ENCODE data around the gene ALPG. TPM values are rescaled to one million over a fixed set of nuclear protein-coding genes. Genes with fewer than 3 reads are reported as not detected.
"Not testable (repeated sequence)": the region's sequence is repeated elsewhere in the genome, so short reads cannot be mapped to it uniquely, and the experiment has no call there.

The ALPG gene
- total RNA-seq, 3 donors from 2014 or later: not detected

- H3K27ac ChIP-seq: no peak overlapping the region
- intact Hi-C loops (cut with DNase I; ENCODE audit: low total_unique reads): no loop called here
- H3K27me3 ChIP-seq: peaks cover 13 to 59% of the 10 kb centered on the region in 2 donors
- DNase-seq (ENCODE audit: low spot score in 2 of 2): peak in 1 of 2 donors; percentile 5
- TF ChIP-seq POLR2AphosphoS5 (IDR thresholded peaks at IDR 0.05): no peak
- no peak for TF ChIP-seq CTCF (IDR thresholded peaks at IDR 0.05)
- no peak for TF ChIP-seq POLR2A (IDR thresholded peaks at IDR 0.05)
- no peaks in the 10 kb centered on the region for H3K36me3 ChIP-seq
- H3K4me1 ChIP-seq: peaks cover 4 to 20% of the 10 kb centered on the region in 2 donors
- H3K4me3 ChIP-seq: peak overlapping the region in 2 of 3 donors; percentile 36 to 64
- peaks cover 0 to 12% of the 10 kb centered on the region in 2 donors for H3K9me3 ChIP-seq
Observed at GRCh38 chr2:232421189-232421785, 14.6 kb downstream of the ALPG start.

- Histone ChIP-seq H3K36me3 (no peaks in the 10 kb centered on the region), H3K27me3 (peaks cover 13 to 51% of the 10 kb centered on the region in 2 donors), H3K27ac (no peak overlapping the region), H3K4me1 (peaks cover 4 to 20% of the 10 kb centered on the region in 2 donors), H3K4me3 (no peak overlapping the region), H3K9me3 (peaks cover 0 to 12% of the 10 kb centered on the region in 2 donors)
- no peak for TF ChIP-seq POLR2A (IDR thresholded peaks at IDR 0.05)
- peak in 1 of 2 donors; percentile 25 for DNase-seq (ENCODE audit: low spot score in 2 of 2)
- intact Hi-C loops (cut with DNase I; ENCODE audit: low total_unique reads): no loop called here
Observed at GRCh38 chr2:232422051-232422450, 15.4 kb downstream of the ALPG start.

GRCh38 chr2:232422996-232423395, 16.4 kb downstream of the ALPG start:
- H3K4me3 ChIP-seq; H3K36me3 ChIP-seq; DNase-seq (ENCODE audit: low spot score in 2 of 2); intact Hi-C loops (cut with DNase I; ENCODE audit: low total_unique reads); H3K27ac ChIP-seq: not testable (repeated sequence)
- peaks cover 4 to 20% of the 10 kb centered on the region in 2 donors for H3K4me1 ChIP-seq
- H3K9me3 ChIP-seq: peaks cover 0 to 12% of the 10 kb centered on the region in 2 donors
- peaks cover 13 to 42% of the 10 kb centered on the region in 2 donors for H3K27me3 ChIP-seq

GRCh38 chr2:232423407-232423806, 16.8 kb downstream of the ALPG start:
- intact Hi-C loops (cut with DNase I; ENCODE audit: low total_unique reads); DNase-seq (ENCODE audit: low spot score in 2 of 2): not testable (repeated sequence)

GRCh38 chr2:232431705-232432590, 25.3 kb downstream of the ALPG start:
- no peak overlapping the region for H3K27ac ChIP-seq
- TF ChIP-seq CTCF (IDR thresholded peaks at IDR 0.05) (no peak), POLR2A (IDR thresholded peaks at IDR 0.05) (no peak), POLR2AphosphoS5 (IDR thresholded peaks at IDR 0.05) (no peak)
- H3K27me3 ChIP-seq: no peaks in the 10 kb centered on the region
- DNase-seq (ENCODE audit: low spot score in 2 of 2): peak in 1 of 2 donors; percentile 28
- no peaks in the 10 kb centered on the region for H3K9me3 ChIP-seq
- no peak overlapping the region for H3K4me3 ChIP-seq
- H3K36me3 ChIP-seq: no peaks in the 10 kb centered on the region
- intact Hi-C loops (cut with DNase I; ENCODE audit: low total_unique reads): no loop called here
- H3K4me1 ChIP-seq: no peaks in the 10 kb centered on the region

More at GRCh38 chr2:232423407-232423806, 16.8 kb downstream of the ALPG start:
- H3K4me3 ChIP-seq, H3K36me3 ChIP-seq, H3K27ac ChIP-seq: not testable (repeated sequence)
- Histone ChIP-seq H3K9me3 (peaks cover 0 to 12% of the 10 kb centered on the region in 2 donors), H3K27me3 (peaks cover 13 to 38% of the 10 kb centered on the region in 2 donors), H3K4me1 (peaks cover 4 to 20% of the 10 kb centered on the region in 2 donors)

- no peak for TF ChIP-seq CTCF (IDR thresholded peaks at IDR 0.05)
- TF ChIP-seq POLR2AphosphoS5 (IDR thresholded peaks at IDR 0.05): no peak
- TF ChIP-seq POLR2A (IDR thresholded peaks at IDR 0.05): no peak
- H3K36me3 ChIP-seq: no peaks in the 10 kb centered on the region
- H3K9me3 ChIP-seq: no peaks in the 10 kb centered on the region
- H3K27me3 ChIP-seq: no peaks in the 10 kb centered on the region
- H3K27ac ChIP-seq: no peak overlapping the region
- no peak overlapping the region for H3K4me3 ChIP-seq
- intact Hi-C loops (cut with DNase I; ENCODE audit: low total_unique reads): no loop called here
- no peaks in the 10 kb centered on the region for H3K4me1 ChIP-seq
- DNase-seq (ENCODE audit: low spot score in 2 of 2): no peak
Observed at GRCh38 chr2:232432598-232433184, 26.0 kb downstream of the ALPG start.

- H3K4me1 ChIP-seq; intact Hi-C loops (cut with DNase I; ENCODE audit: low total_unique reads); H3K27me3 ChIP-seq; H3K9me3 ChIP-seq; H3K27ac ChIP-seq; H3K36me3 ChIP-seq; H3K4me3 ChIP-seq: not testable (repeated sequence)
- peak in 1 of 2 donors; percentile 24 for DNase-seq (ENCODE audit: low spot score in 2 of 2)
Observed at GRCh38 chr2:232433622-232434021, 27.0 kb downstream of the ALPG start.

Measured in breast epithelium (tissue), 4 donors.